Measurements from ENCODE around the gene MYCBP. TPM values are rescaled to one million over a fixed set of nuclear protein-coding genes. Genes with fewer than 3 reads are reported as not detected.
A peak's percentile ranks its signal among the peaks of the same experiment; 100 is the strongest.

The MYCBP gene
- total RNA-seq, 2 experiments from 2014 or later, result 21.5 to 47.6 TPM

DNA sequence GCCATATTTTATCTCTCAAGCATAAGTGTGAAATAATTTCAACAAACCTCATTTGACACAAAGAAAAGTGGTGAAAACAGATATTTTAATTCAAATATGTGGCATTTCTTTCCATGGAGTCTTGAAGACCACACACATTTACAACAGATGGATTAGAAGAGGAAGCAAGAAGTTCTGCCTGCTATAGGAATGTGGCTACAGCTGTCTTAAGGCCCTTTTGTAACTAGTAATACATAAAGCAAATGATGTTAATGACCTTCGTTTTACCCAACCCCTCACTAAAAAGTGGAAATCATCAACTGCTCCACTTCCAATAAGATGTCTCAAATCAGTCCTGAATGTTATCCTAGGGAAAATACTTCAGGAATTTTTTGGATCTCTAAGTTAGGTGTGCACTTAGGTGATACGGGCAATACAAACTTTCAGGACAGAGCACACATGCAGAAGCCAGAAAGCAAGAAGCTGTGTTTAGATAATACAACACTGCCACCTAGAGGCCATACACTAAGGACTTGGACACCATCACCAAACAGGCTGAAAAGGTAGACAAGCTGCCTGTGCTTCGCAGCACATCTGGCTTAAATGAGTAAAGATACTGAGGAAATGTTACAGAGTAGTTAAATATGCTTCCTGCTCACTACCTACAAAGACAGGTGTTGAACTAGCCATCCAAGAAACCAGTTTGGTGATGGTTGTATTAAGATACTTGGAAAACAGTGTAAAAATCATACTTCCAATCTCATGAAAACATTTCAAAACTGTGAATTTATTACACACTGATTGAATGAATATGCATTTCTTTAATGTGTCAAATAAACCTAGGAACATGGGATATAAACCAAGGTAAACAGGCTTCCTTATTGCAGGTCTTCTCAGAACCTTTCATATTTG lies 38.0 kb downstream of the MYCBP start:
- no TSS peak for BruUV-seq (replicated peaks)
- CTCF ChIA-PET (ENCODE audit: unreplicated experiment), result no interaction called here
- POLR2A ChIA-PET, result no interaction called here

DNA sequence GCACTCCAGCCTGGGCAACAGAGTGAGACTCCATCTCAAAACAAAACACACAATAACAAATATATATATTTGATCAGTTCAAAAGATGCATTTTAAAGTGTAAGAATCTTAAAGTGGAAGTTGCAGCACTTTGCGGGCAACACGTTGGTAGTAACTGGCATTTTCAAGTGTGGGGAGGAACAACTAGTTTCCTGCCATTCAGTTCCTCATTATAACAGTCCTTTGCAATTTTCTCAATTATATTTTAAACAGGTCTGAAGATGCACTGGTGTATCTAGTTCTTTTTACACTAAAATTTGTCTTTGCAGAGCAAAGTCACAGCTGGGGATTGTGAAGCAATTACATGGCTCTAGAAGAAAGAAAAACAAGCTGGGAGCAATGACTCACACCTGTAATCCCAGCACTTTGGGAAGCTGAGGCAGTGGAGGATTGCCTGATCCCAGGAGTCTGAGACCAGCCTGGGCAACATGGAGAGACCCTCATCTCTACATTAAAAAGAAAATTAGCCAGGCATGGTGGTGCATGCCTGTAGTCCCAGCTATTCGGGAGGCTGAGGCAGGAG lies 38.8 kb downstream of the MYCBP start:
- TF ChIP-seq EZH2phosphoT487 (IDR thresholded peaks at IDR 0.05; ENCODE audit: borderline replicate concordance, low read depth, low read length), result no peak
- TF ChIP-seq, protein P1, sequence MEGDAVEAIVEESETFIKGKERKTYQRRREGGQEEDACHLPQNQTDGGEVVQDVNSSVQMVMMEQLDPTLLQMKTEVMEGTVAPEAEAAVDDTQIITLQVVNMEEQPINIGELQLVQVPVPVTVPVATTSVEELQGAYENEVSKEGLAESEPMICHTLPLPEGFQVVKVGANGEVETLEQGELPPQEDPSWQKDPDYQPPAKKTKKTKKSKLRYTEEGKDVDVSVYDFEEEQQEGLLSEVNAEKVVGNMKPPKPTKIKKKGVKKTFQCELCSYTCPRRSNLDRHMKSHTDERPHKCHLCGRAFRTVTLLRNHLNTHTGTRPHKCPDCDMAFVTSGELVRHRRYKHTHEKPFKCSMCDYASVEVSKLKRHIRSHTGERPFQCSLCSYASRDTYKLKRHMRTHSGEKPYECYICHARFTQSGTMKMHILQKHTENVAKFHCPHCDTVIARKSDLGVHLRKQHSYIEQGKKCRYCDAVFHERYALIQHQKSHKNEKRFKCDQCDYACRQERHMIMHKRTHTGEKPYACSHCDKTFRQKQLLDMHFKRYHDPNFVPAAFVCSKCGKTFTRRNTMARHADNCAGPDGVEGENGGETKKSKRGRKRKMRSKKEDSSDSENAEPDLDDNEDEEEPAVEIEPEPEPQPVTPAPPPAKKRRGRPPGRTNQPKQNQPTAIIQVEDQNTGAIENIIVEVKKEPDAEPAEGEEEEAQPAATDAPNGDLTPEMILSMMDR (conservative IDR thresholded peaks at IDR 0.05; ENCODE audit: low read length), result no peak

More for the DNA sequence above, 38.0 kb downstream of the MYCBP start:
- no peaks in the 10 kb centered on the region for H4K20me1 ChIP-seq (ENCODE audit: insufficient read depth, low read length)
- H3K9me3 ChIP-seq (ENCODE audit: low read length), result no peaks in the 10 kb centered on the region
- H3K4me2 ChIP-seq (ENCODE audit: low read length), result no peak overlapping the region
- intact Hi-C loops (cut with micrococcal nuclease; ENCODE audit: unreplicated experiment), result loop anchor here (5.0 to 10.0 kb wide), 2 partner anchors 228 to 800 kb away; no protein-coding TSS in a partner anchor
- no peak overlapping the region for H3K27ac ChIP-seq (ENCODE audit: low read depth, low read length, poor library complexity, severe bottlenecking)
- H2AFZ ChIP-seq (ENCODE audit: low read length), result no peak overlapping the region
- H3K4me3 ChIP-seq (ENCODE audit: low read depth, low read length, poor library complexity, severe bottlenecking), result no peak overlapping the region
- DNase-seq (ENCODE audit: low spot score), result peak; percentile 87
- peaks cover 19% of the 10 kb centered on the region for H3K36me3 ChIP-seq (ENCODE audit: insufficient read depth, low read length)
- H3K9me2 ChIP-seq (ENCODE audit: insufficient read depth, low read length), result no peaks in the 10 kb centered on the region
- TF ChIP-seq EZH2phosphoT487 (IDR thresholded peaks at IDR 0.05; ENCODE audit: borderline replicate concordance, low read depth, low read length), result no peak
- TF ChIP-seq, protein P1 (conservative IDR thresholded peaks at IDR 0.05; ENCODE audit: low read length), result peak; percentile 91
- H3K4me1 ChIP-seq (ENCODE audit: insufficient read depth, low read length, poor library complexity, severe bottlenecking), result no peaks in the 10 kb centered on the region
- no peaks in the 10 kb centered on the region for H3K79me2 ChIP-seq (ENCODE audit: insufficient read depth, low read depth, low read length)

More for the DNA sequence above, 38.8 kb downstream of the MYCBP start:
- no peak for DNase-seq (ENCODE audit: low spot score)
- Histone ChIP-seq H3K4me1 (ENCODE audit: insufficient read depth, low read length, poor library complexity, severe bottlenecking) (no peaks in the 10 kb centered on the region), H3K4me2 (ENCODE audit: low read length) (no peak overlapping the region), H3K79me2 (ENCODE audit: insufficient read depth, low read depth, low read length) (no peaks in the 10 kb centered on the region), H3K9me2 (ENCODE audit: insufficient read depth, low read length) (no peaks in the 10 kb centered on the region), H3K36me3 (ENCODE audit: insufficient read depth, low read length) (peaks cover 12% of the 10 kb centered on the region), H3K4me3 (ENCODE audit: low read depth, low read length, poor library complexity, severe bottlenecking) (no peak overlapping the region), H2AFZ (ENCODE audit: low read length) (no peak overlapping the region), H3K27ac (ENCODE audit: low read depth, low read length, poor library complexity, severe bottlenecking) (no peak overlapping the region), H4K20me1 (ENCODE audit: insufficient read depth, low read length) (no peaks in the 10 kb centered on the region), H3K9me3 (ENCODE audit: low read length) (no peaks in the 10 kb centered on the region)
- no TSS peak for BruUV-seq (replicated peaks)
- CTCF ChIA-PET (ENCODE audit: unreplicated experiment), result no interaction called here
- intact Hi-C loops (cut with micrococcal nuclease; ENCODE audit: unreplicated experiment), result loop anchor here (10.0 kb wide), 1 partner anchor 800 kb away; no protein-coding TSS in a partner anchor
- POLR2A ChIA-PET, result no interaction called here

Data from OCI-LY7 (cell line).